ENCODE results near the gene ESD.

GRCh38 chr13:46816371-46816770 is 19.4 kb upstream of the ESD start:
- TF ChIP-seq, protein P1, sequence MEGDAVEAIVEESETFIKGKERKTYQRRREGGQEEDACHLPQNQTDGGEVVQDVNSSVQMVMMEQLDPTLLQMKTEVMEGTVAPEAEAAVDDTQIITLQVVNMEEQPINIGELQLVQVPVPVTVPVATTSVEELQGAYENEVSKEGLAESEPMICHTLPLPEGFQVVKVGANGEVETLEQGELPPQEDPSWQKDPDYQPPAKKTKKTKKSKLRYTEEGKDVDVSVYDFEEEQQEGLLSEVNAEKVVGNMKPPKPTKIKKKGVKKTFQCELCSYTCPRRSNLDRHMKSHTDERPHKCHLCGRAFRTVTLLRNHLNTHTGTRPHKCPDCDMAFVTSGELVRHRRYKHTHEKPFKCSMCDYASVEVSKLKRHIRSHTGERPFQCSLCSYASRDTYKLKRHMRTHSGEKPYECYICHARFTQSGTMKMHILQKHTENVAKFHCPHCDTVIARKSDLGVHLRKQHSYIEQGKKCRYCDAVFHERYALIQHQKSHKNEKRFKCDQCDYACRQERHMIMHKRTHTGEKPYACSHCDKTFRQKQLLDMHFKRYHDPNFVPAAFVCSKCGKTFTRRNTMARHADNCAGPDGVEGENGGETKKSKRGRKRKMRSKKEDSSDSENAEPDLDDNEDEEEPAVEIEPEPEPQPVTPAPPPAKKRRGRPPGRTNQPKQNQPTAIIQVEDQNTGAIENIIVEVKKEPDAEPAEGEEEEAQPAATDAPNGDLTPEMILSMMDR (conservative IDR thresholded peaks at IDR 0.05; ENCODE audit: low read depth in 2 of 2): no peak
- TF ChIP-seq POLR2AphosphoS5 (IDR thresholded peaks at IDR 0.05; ENCODE audit: low read depth) (no peak), EZH2 (IDR thresholded peaks at IDR 0.05; ENCODE audit: low read depth, unreplicated experiment) (no peak), EZH2phosphoT487 (IDR thresholded peaks at IDR 0.05; ENCODE audit: unreplicated experiment) (no peak), JUNB (IDR thresholded peaks at IDR 0.05; ENCODE audit: unreplicated experiment) (no peak), NANOG (IDR thresholded peaks at IDR 0.05; ENCODE audit: borderline replicate concordance) (no peak)
- TF ChIP-seq, protein P2, sequence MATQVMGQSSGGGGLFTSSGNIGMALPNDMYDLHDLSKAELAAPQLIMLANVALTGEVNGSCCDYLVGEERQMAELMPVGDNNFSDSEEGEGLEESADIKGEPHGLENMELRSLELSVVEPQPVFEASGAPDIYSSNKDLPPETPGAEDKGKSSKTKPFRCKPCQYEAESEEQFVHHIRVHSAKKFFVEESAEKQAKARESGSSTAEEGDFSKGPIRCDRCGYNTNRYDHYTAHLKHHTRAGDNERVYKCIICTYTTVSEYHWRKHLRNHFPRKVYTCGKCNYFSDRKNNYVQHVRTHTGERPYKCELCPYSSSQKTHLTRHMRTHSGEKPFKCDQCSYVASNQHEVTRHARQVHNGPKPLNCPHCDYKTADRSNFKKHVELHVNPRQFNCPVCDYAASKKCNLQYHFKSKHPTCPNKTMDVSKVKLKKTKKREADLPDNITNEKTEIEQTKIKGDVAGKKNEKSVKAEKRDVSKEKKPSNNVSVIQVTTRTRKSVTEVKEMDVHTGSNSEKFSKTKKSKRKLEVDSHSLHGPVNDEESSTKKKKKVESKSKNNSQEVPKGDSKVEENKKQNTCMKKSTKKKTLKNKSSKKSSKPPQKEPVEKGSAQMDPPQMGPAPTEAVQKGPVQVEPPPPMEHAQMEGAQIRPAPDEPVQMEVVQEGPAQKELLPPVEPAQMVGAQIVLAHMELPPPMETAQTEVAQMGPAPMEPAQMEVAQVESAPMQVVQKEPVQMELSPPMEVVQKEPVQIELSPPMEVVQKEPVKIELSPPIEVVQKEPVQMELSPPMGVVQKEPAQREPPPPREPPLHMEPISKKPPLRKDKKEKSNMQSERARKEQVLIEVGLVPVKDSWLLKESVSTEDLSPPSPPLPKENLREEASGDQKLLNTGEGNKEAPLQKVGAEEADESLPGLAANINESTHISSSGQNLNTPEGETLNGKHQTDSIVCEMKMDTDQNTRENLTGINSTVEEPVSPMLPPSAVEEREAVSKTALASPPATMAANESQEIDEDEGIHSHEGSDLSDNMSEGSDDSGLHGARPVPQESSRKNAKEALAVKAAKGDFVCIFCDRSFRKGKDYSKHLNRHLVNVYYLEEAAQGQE (IDR thresholded peaks at IDR 0.05; ENCODE audit: unreplicated experiment): no peak
